Activated CD4-positive, alpha-beta T cell treated with anti-CD3 and anti-CD28 coated beads, Interleukin-2, amount 50 U/mL, for 4 hours (primary cell): ENCODE measurements around the gene FSHR.

Experiments used
- DNase-seq, 2 experiments: peaks; one replicate each; pipeline ENCODE4 v3.0.0-alpha.2; 2020

The FSHR gene

DNA sequence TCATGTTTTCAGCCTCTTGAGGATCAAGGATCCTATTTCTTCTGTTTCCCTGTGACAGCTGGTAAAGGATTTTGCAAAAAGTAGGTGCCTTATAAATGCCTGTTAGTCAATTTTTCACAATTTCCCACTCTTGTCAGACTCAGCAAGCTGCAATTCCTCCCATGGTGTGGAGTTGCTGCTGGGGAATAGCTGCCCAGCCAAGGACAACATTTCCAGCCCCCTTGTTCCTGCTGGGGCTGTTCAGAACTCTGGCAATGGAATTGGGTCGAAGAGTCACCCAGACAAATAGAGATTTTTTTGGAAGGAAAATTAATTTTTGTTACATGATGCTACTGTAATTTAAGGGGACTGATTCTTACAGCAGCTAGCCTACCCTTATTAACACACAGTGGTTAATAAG lies 43.7 kb downstream of the FSHR start:
- no peak for DNase-seq

DNA sequence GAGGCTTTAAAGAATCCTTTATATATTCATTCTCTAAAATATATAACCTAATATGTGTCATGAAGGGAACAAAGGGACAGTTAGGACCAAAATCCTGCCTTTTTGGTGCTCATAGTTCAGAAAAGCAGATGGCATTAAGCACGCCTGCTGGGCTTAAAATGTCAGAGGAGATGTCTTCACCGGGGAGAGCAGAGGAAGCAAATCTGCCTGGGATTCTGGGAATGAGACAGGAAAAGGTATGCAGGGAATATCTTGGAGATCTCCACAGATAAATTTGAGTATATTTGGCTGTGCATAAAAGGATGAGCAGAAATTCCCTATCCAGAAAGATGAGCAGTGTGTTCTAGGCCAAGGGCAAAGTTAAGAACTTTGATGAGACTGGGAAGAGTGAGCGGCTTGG lies 45.5 kb downstream of the FSHR start:
- no peak for DNase-seq

DNA sequence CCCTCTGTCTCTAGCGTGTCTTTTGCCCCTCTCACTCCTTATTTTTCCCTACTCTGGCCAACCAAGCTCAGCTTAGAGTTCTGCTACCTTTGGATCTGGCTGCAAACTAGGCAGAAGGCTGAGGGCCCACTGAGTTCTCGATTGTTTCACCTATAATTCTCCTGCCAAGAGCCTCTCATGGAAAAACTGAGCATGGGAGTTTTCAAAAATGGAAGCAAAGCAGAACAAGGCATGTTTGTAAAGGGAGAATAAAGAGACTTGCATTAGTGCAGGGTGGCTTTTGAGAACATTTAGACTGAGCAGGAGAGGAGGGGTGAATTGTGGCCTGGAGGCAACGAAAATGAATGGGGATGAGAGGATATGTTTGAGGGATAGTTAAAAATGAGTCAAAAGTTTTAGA lies 45.9 kb downstream of the FSHR start:
- DNase-seq, result no peak

DNA sequence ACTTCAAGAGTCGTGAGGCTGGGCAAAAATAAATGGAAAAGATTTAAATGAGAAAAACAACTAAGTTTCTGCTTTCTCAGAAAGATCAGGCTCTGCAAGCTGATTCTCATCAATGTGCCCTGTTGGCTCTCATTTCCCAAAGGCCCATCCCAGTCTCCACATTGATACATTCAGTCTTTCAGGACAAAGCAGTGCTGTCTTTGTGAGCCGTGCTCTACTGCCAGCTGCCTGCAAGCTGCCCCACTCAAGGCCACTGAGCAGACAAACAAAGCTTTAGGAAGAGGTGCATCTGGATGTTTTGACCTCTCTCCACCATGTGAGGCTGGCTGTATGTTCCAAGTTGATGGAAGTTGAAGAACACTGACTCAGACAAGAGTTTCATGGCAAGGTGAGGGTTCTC lies 48.8 kb downstream of the FSHR start:
- no peak for DNase-seq

DNA sequence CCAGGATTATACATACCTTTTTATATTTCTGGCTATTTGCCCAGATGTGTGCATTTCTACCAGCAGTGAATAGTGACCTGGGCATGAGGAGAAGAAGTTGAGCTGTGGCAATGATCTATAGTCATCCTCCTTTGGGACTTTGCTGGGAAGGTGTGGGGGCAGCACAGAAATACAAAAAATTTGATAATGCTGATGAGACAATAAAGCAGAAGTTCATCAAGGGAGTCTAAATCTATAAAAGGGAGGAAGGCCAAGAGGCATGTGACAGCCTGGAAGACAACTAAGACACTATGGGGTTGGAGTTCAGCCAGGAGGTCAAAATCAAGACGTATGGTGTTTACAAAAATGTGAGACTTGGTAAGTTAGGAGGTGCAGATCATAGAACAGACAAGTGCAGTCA lies 52.2 kb downstream of the FSHR start:
- DNase-seq, result no peak

DNA sequence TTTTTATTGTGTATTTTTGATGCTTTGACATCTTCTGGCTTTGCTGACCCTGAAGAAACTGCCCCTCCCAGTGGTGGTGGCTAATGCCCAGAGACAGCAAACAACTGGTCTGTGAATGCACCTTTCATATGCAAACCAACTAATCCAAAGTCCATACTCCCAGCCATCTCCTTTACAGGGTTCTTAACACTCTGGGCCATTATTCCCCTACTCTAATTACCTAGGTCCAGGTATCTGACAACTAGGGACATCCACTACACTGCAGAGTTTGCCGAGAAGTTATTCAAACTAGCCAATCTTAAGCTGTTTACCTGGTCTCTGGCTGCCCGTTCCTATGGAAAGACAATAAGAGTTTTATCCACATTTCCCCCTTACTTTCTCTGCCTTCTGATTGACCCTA lies 73.6 kb downstream of the FSHR start:
- no peak for DNase-seq

DNA sequence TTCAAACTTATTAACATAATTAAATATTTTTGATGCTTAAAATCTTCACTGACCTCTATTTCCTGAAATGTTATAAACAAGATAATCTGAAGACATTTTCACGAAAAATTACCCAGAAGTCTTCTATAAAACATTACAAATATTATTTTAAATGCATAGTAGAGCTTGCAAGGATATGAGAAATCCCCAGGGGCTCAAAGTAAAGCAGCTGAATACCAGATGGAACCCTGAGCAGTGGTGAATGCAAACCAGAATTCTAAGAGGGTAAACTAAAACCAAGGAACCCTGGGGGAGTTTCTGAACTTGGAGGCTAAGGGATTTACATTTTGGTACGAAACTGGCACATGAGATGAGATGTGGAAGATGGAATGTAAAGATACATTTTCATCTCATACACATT lies 83.6 kb downstream of the FSHR start:
- DNase-seq, result no peak

DNA sequence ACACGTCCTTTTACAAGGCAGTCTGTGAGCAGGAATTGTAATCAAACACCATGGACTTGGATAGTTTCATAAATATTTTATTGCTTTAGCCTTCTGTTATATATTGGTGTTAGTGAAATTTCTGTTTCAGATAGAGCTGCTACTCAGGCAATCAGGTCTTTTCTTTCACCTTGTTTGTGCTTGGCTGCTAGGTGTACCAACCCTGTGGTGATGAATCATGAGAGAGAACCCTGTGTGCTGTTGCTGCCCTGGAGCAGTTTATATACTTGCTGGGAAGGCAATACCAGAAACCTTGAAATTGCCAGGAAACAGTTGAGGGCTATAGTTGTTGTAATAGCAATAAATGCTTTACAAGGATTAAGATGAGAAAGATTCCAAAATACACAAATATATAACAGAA lies 84.5 kb downstream of the FSHR start:
- no peak for DNase-seq

DNA sequence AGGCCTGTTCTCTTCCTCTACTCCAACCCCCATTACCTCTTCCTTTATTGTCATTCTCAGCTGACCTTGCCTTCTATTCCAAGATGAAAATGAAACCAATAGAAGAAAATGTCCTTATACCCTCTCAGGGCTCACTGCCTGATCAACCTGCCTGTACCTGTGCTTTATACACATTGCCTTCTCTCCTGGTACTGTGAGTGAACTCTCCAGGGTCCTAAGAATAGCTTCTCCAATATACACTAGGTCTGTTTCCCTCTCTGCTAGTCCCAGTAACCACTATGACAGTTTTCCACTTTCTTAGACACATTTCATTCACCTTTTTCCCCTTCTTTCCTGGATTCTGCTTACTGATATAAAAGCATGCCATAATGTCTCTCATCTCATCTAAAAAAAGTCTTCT lies 85.7 kb downstream of the FSHR start:
- no peak for DNase-seq

DNA sequence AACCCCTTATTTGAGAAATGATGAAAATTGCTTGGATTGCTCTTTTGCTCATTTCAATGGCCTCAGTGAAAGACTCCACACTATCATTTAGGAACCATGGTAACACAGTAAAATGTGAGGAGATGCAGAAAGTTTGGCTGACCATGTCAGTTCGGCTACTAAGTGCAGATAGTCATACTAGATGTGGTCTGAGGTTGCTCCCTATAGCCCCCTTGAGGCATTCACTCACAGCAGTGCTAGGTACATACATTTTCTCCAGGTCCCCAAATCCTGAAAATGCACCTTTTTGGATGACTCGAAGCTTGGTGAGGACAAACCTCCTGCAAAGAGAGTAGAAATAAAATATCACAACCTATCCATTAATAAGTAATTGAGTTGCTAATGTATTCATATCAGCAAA lies 86.3 kb downstream of the FSHR start:
- no peak for DNase-seq

DNA sequence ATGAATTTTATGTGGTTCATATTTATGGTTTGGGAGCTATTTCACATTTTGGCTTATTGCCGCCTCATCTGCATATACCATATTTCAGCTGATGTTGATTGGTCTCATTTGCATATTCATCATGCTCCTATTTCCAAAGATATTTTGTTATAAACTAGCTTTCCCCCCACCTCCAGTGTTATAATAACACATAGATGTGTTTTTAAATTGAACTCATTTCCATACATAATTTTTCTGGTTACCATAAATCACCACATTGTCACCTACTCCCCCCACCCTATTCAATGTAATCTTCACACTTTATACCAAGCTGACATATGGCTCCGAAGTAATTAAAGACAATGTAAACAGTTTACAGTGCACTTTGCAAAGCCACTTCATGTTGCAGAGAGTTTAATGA lies 101.2 kb downstream of the FSHR start:
- no peak for DNase-seq

DNA sequence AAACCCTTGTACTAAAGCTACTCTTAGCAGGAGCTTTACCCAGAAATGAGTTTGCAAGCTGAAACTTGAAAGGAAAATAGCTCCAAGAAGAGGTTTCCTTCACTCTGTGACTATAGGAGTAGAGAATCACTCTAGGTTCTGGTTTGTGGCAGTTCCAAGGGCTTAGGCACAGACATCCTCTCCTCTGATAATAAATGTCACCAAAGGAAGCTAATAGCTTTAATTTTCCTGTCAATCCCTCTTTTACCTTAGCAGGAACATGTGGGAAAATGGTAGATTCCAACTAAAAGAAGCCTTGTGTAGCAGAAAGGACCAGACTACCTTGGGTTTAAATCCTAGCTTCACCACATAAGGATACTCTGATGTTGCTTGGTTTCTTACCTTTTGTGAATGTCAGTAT lies 104.0 kb downstream of the FSHR start:
- no peak for DNase-seq

DNA sequence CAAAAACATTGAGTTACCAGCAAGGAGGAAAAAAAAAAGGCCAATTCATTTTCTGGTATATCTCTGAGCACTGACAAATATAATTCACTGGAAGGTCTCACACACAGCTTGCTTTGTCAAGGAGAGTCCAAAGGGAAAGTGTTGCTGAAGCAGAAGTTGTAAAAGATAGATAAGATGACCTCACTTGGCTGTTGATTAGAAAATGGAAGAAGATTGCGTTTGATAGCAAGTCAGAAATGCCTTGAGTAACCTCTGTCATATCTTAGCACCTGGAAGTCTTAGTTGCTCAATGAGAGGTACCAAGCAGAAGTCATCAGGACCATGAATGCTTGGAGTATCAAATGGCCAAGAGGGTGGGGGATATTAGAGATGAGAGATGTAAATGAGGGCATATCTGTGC lies 105.2 kb downstream of the FSHR start:
- no peak for DNase-seq

DNA sequence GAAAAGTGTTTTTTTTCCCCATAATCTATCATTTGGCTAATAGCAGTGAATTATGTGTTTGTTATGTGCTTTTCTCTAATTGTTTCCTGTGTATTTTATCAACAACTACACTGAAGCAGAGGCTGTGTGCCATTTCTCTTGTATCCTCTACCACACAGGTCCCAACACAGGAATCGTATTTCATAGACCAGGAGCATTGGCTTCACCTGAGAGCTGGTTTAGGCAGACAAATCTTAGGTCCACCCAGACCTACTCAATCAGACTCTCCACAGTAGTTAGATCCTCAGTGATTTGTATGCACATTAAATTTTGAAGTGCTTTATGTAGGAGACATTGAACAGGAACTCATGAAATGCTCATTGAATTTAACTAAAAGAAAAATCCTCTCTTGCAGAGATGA lies 109.2 kb downstream of the FSHR start:
- no peak for DNase-seq

DNA sequence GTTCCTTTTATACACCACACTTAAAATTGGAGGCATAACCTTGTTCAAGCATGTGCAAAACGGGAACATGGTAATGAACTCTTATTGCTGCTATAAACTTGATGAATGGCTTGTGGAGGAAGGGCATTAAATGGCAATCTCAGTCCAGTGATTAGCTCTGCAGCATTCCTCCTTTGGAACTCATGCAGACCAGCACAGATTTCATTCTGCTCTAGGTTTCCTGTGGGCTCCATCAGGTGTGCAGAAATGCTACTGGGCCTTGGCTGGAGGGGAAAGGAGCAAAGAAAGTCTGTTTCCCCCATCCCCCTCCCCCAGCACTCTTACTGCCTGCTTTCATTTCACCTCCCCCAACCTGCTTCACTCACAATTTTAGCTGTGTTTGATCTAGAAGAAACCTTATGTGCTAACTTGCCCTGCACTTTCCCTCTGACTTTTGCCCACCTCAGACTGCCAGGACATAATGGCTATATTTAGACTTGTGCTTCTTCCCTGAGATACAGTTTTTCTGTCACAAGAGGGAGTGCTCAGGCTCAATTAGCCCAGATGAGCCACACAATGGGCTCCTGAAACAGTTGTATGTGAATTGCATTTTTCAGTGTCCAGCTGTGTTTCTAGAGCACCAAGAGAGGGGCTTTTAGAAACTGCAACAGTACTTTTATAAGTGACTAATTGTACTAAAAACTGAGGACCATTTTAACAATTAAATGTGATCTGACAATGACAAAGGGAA lies 109.8 kb downstream of the FSHR start:
- no peak for DNase-seq

DNA sequence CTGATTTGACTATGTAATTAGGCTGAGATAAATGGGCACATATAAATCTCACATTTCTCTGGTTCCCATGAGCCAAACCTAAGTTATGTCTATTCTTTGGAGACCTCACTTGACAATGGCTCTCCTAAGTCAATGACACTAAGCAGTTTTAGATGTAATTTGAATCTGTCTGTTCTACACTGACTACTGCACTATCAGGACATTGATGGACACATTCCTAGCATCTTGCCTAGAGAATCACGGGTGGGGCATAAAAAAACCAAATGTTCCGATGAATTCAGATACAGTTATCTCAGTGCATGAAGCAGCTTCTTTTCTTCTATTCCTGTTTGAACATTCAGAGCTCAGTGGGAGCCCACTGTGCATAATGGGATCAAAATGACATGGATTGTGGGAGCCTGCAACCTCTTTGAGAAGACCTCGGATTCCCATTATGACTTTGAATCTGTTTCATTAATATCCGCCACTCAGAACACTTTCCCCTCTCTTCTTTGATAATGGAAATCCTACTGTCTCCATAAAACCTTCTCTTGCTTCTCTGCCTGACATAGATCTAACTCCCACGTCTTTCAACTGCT lies 110.8 kb downstream of the FSHR start:
- DNase-seq, result no peak

DNA sequence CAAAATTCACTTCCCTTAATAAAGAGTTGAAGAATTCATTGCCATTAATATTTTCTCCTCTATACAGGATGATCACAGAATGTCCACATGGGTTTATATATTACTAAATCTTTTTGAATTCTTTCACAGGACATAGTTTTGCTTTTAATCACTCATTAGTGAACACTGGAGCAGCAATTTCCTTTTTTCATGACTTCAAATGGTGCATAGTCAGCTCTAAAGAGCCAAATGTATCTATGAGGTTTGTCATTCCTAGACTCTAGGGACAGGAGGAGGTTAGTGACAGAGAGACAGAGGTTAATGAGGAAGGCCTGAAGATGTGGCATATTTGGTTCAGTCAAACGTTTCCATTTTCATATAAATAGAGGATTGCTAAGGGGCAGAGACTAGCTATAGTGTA lies 111.8 kb downstream of the FSHR start:
- DNase-seq, result no peak

DNA sequence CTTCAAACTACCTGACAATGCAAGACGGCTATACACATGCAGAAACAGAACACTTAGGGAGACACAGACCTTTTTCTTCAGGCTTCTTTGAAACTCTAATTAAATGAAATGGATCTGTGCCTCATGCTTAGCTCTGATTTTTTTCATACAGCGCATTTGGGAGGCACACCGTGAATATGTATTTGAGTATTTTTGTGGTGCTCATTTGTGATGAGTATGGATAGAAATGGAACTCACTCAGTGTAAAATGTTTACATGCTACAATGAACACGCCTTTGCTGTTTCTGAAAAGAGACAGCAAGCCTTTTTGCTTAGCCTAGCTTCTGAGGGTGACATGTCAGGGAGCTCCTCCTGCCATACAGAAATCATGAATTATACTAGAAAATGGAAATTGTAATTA lies 113.3 kb downstream of the FSHR start:
- no peak for DNase-seq

DNA sequence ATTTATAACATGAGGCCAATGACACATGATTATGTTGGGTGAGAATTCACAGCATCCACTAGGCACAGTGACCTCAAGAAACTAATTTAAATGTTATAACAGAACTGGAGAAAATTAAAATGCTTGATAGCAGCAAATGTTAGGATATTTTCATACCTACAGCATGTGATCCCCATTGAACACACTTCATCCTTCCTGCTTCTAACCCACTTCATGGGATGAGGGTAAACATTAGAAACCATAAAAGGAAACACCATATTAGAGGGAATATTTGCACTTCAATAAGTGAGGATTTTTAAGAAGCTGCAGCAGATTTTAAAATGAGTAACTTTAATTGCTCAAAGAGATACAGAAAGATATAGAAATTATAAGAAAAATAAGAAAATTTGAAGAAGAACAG lies 117.1 kb downstream of the FSHR start:
- DNase-seq, result no peak

DNA sequence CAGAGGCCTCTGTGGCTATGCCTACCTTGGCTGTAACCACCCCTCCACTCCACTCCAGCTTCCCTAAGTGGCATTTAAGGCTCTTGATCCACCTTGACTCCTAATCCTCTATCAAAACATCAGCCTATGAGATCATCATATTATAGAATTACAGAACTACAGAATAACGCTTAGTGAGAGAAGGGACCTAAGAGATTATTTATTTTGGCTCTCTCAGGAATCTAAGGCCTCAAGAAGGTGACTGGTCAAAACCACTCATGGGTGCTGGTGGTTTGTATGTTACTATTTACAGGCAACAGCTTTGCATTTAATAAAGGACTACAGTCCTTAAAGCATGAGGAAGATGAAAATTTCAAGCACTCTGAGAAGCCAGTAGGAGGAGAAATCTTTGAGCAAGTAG lies 118.8 kb downstream of the FSHR start:
- no peak for DNase-seq

DNA sequence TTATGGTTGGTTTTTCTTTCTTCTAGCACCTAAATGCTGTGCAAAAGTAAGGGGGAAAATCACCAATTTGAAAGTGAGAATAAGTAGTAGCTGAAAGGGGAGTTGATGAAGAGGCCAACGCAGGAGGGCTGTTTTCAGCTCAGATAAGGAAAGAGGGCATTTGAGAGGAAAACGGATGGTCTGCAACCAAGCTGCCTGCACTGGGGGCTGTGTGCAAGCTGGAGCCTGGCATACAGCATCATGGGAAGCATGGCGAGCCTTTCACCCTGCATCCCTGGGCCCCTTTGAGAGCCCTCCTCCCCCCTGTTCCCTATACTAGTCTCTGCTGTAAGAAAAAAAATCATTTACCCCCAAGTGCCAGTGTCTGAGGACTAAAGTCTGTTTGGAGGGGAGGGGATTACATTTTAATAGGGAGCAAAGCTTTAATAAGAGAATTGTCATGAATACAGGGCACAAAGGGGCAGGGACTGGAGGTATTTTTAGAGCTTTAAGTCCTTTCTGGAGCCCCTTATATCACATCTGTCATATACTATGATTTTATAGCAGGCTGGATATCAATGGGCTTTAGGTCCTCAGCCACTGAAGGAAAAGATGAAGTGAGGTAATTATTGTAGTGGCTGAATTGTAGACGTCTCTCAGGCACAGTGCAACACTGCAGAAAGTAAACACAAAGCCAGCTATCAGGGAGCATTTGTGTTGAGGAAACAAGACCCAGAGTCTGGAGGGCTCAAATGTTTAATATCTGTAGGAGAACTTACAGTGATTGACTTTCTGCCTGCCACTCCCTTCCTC lies 120.7 kb downstream of the FSHR start:
- no peak for DNase-seq

DNA sequence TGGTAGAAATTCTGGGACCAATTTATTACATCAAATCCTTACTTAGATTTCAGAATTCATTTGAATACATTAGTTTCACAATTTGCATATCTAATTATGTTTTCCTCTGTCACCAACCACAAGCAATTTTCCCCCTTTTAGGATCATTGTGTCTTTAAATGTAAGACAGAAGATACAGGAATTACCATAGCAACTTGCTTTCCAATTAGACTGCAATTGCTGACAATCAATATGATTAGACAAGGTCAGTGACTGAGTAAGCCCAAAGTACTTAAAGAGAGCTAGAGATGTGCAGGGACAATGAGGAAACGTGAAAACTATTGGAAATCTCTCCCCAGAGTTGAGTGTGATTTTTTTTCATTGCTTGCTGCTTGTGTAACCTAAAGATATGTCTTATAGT lies 121.4 kb downstream of the FSHR start:
- DNase-seq, result no peak

DNA sequence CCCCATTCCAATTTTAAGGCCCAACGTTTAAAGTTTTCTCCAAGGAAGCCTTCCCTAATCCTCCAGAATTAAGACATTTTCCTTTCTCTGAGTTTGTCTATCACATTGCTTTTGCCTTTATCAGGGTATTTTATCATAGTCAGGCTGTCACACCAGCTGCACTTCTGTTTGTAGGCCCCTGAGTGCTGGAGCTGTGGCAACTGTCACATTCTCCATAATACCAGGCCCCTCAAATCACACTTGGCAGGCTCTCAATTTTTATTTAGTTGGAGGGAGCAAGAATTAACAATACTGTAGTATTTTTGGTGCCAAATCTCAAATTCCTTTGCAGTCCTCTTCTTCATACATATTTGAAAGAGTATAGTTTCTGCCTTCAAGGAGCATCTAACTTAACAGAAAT lies 122.2 kb downstream of the FSHR start:
- no peak for DNase-seq

DNA sequence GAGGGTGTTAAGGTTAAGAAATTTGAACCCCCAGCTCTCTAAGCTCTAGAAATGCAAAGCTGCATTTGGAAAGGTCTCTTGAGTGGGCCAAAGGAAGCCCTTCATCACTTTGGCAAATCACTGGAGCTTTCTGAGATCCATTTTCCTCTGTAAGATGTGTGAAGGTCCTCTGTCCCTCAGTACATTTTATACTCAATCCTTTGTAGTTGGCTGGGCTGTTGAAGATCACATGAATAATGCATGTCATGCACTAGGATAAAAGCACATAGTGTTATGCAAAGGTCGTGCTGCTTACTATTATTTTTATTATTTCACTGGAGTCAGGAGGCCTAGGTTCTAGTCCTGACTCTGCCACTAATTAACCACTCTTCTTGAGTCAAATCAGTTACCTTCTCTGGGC lies 124.9 kb downstream of the FSHR start:
- no peak for DNase-seq

DNA sequence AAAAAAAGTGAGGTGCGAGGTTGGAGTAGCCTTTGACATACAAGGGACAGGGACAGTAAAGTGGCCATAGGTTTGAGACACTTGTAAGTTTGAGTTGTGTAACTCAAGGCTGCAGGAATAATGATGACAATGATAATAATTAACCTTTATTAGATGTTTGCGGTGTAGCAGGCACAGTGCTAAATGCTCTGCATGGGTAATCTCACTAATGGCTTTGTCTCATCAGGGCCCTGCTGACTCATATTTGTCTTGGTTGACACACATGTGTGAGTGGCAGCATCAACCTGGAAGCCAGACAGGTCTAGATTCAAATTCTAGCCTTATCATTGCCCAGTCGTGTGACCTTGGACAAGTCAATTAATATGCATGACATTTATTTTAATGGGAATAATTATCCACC lies 126.2 kb downstream of the FSHR start:
- no peak for DNase-seq
